Mucosa of rectum (tissue), 2 donors: ENCODE measurements around the gene VPS13D.

Source experiments
- H3K27ac ChIP-seq, 2 donors: one replicate each; pipeline ENCODE4 v1.7.0; 2013; ENCODE audit warnings: inconsistent platforms in 2 of 2, low read depth in 2 of 2, low read length in 2 of 2
- H3K27me3 ChIP-seq, 2 donors: one replicate each; pipeline ENCODE4 v1.7.0; 2013; ENCODE audit warnings: low read length in 2 of 2; ENCODE audit not compliant: control insufficient read depth in 2 of 2, insufficient read depth in 2 of 2
- H3K36me3 ChIP-seq, 2 donors: one replicate each; pipeline ENCODE4 v1.7.0; 2013; ENCODE audit warnings: low read length in 2 of 2; ENCODE audit not compliant: control insufficient read depth in 2 of 2, insufficient read depth in 2 of 2
- H3K4me1 ChIP-seq, 2 donors: one replicate each; pipeline ENCODE4 v1.7.0; 2013; ENCODE audit warnings: low read length in 2 of 2, mild to moderate bottlenecking in 1 of 2; ENCODE audit not compliant: control insufficient read depth in 2 of 2, insufficient read depth in 2 of 2
- H3K4me3 ChIP-seq, 2 donors: one replicate each; pipeline ENCODE4 v1.7.0; 2013; ENCODE audit warnings: low read length in 2 of 2
- H3K9ac ChIP-seq, 2 donors: one replicate each; pipeline ENCODE4 v1.7.0; 2013; ENCODE audit warnings: low read length in 2 of 2, low read depth in 1 of 2, mild to moderate bottlenecking in 1 of 2
- H3K9me3 ChIP-seq, 2 donors: one replicate each; pipeline ENCODE4 v1.7.0; 2013; ENCODE audit warnings: low read length in 2 of 2; ENCODE audit not compliant: control insufficient read depth in 2 of 2
- donor health status: healthy.
- donor health status: Normal muscosa, but diverticular disease.

VPS13D gene

GRCh38 chr1:12353981-12354380, 124.2 kb downstream of the VPS13D start:
- peaks cover 54 to 61% of the 10 kb centered on the region in 2 donors for H3K36me3 ChIP-seq

GRCh38 chr1:12356004-12356890, 126.4 kb downstream of the VPS13D start:
- Histone ChIP-seq H3K9ac (no peak overlapping the region), H3K36me3 (peaks cover 51 to 56% of the 10 kb centered on the region in 2 donors), H3K27me3 (no peaks in the 10 kb centered on the region), H3K4me1 (no peaks in the 10 kb centered on the region), H3K27ac (no peak overlapping the region), H3K9me3 (no peaks in the 10 kb centered on the region), H3K4me3 (no peak overlapping the region)

More at GRCh38 chr1:12353981-12354380, 124.2 kb downstream of the VPS13D start:
- Histone ChIP-seq H3K9ac (no peak overlapping the region), H3K4me1 (no peaks in the 10 kb centered on the region), H3K27ac (no peak overlapping the region), H3K4me3 (no peak overlapping the region), H3K9me3 (no peaks in the 10 kb centered on the region), H3K27me3 (no peaks in the 10 kb centered on the region)

- H3K27me3 ChIP-seq = no peaks in the 10 kb centered on the region
- H3K27ac ChIP-seq = no peak overlapping the region
- no peaks in the 10 kb centered on the region for H3K4me1 ChIP-seq
- H3K9me3 ChIP-seq = no peaks in the 10 kb centered on the region
- no peak overlapping the region for H3K9ac ChIP-seq
- H3K36me3 ChIP-seq = peaks cover 61 to 63% of the 10 kb centered on the region in 2 donors
- no peak overlapping the region for H3K4me3 ChIP-seq
Measured at GRCh38 chr1:12358499-12358898, 128.7 kb downstream of the VPS13D start.

GRCh38 chr1:12359359-12360133, 129.7 kb downstream of the VPS13D start:
- H3K27me3 ChIP-seq = no peaks in the 10 kb centered on the region
- H3K9ac ChIP-seq = no peak overlapping the region
- H3K9me3 ChIP-seq = no peaks in the 10 kb centered on the region
- no peak overlapping the region for H3K4me3 ChIP-seq
- no peaks in the 10 kb centered on the region for H3K4me1 ChIP-seq
- H3K36me3 ChIP-seq = peaks cover 57 to 59% of the 10 kb centered on the region in 2 donors
- H3K27ac ChIP-seq = no peak overlapping the region

GRCh38 chr1:12368646-12369045, 138.8 kb downstream of the VPS13D start:
- no peak overlapping the region for H3K9ac ChIP-seq

GRCh38 chr1:12369258-12369657, 139.4 kb downstream of the VPS13D start:
- no peaks in the 10 kb centered on the region for H3K9me3 ChIP-seq
- H3K4me3 ChIP-seq = no peak overlapping the region
- no peak overlapping the region for H3K27ac ChIP-seq
- H3K9ac ChIP-seq = no peak overlapping the region
- no peaks in the 10 kb centered on the region for H3K4me1 ChIP-seq
- H3K27me3 ChIP-seq = no peaks in the 10 kb centered on the region
- peaks cover 18 to 35% of the 10 kb centered on the region in 2 donors for H3K36me3 ChIP-seq

More at GRCh38 chr1:12368646-12369045, 138.8 kb downstream of the VPS13D start:
- no peaks in the 10 kb centered on the region for H3K4me1 ChIP-seq
- H3K27me3 ChIP-seq = no peaks in the 10 kb centered on the region
- H3K27ac ChIP-seq = no peak overlapping the region
- H3K4me3 ChIP-seq = no peak overlapping the region
- peaks cover 14 to 31% of the 10 kb centered on the region in 2 donors for H3K36me3 ChIP-seq
- no peaks in the 10 kb centered on the region for H3K9me3 ChIP-seq

- Histone ChIP-seq H3K9me3 (no peaks in the 10 kb centered on the region), H3K4me1 (no peaks in the 10 kb centered on the region), H3K9ac (no peak overlapping the region), H3K4me3 (no peak overlapping the region), H3K27me3 (no peaks in the 10 kb centered on the region), H3K27ac (no peak overlapping the region), H3K36me3 (peaks cover 28 to 29% of the 10 kb centered on the region in 2 donors)
Measured at GRCh38 chr1:12370333-12370975, 140.6 kb downstream of the VPS13D start.

GRCh38 chr1:12371053-12371452, 141.2 kb downstream of the VPS13D start:
- Histone ChIP-seq H3K4me3 (no peak overlapping the region), H3K27ac (no peak overlapping the region), H3K4me1 (peaks cover 0 to under 1% of the 10 kb centered on the region in 2 donors), H3K27me3 (no peaks in the 10 kb centered on the region), H3K9me3 (no peaks in the 10 kb centered on the region), H3K36me3 (peaks cover 30 to 33% of the 10 kb centered on the region in 2 donors), H3K9ac (no peak overlapping the region)

GRCh38 chr1:12372180-12372579, 142.3 kb downstream of the VPS13D start:
- Histone ChIP-seq H3K27ac (no peak overlapping the region), H3K27me3 (no peaks in the 10 kb centered on the region), H3K9ac (no peak overlapping the region), H3K4me1 (peaks cover 0 to 7% of the 10 kb centered on the region in 2 donors), H3K4me3 (no peak overlapping the region), H3K36me3 (peaks cover 29 to 30% of the 10 kb centered on the region in 2 donors), H3K9me3 (no peaks in the 10 kb centered on the region)
